ENCODE measurements around the gene USP6NL.

The USP6NL gene

GRCh38 chr10:11611248-11612020 lies at the start of gene USP6NL:
USP6NL (minus strand) TSS chr10:11611650; CDS start chr10:11597634, 14,016 bp downstream.
- Histone ChIP-seq H3K27ac (ENCODE audit: low read length) (peak within 1 kb of the TSS; percentile 86), H3K27me3 (ENCODE audit: insufficient read depth, low read length) (peaks cover 14% of the 10 kb centered on the region), H3K4me3 (ENCODE audit: low read length) (peak within 1 kb of the TSS; percentile 100)

GRCh38 chr10:11658801-11659368 lies 47.4 kb upstream of the USP6NL start:
- Histone ChIP-seq H3K27me3 (ENCODE audit: insufficient read depth, low read length) (no peaks in the 10 kb centered on the region), H3K4me1 (ENCODE audit: insufficient read depth, low read length) (no peaks in the 10 kb centered on the region), H3K9me3 (ENCODE audit: insufficient read depth, low read depth, low read length) (no peaks in the 10 kb centered on the region), H3K36me3 (ENCODE audit: insufficient read depth, low read depth, low read length) (no peaks in the 10 kb centered on the region), H3K27ac (ENCODE audit: low read length) (no peak overlapping the region), H3K4me3 (ENCODE audit: low read length) (no peak overlapping the region), H3K9ac (ENCODE audit: low read depth, low read length) (no peak overlapping the region)

More at GRCh38 chr10:11611248-11612020, at the start of gene USP6NL:
- Histone ChIP-seq H3K9ac (ENCODE audit: low read depth, low read length) (peak within 1 kb of the TSS; percentile 98), H3K4me1 (ENCODE audit: insufficient read depth, low read length) (peaks cover 23% of the 10 kb centered on the region), H3K36me3 (ENCODE audit: insufficient read depth, low read depth, low read length) (no peaks in the 10 kb centered on the region), H3K9me3 (ENCODE audit: insufficient read depth, low read depth, low read length) (no peaks in the 10 kb centered on the region)

GRCh38 chr10:11655836-11656235 lies 44.4 kb upstream of the USP6NL start:
- Histone ChIP-seq H3K9me3 (ENCODE audit: insufficient read depth, low read depth, low read length) (no peaks in the 10 kb centered on the region), H3K36me3 (ENCODE audit: insufficient read depth, low read depth, low read length) (no peaks in the 10 kb centered on the region), H3K27me3 (ENCODE audit: insufficient read depth, low read length) (no peaks in the 10 kb centered on the region), H3K27ac (ENCODE audit: low read length) (no peak overlapping the region), H3K9ac (ENCODE audit: low read depth, low read length) (no peak overlapping the region), H3K4me3 (ENCODE audit: low read length) (no peak overlapping the region), H3K4me1 (ENCODE audit: insufficient read depth, low read length) (no peaks in the 10 kb centered on the region)

DNA sequence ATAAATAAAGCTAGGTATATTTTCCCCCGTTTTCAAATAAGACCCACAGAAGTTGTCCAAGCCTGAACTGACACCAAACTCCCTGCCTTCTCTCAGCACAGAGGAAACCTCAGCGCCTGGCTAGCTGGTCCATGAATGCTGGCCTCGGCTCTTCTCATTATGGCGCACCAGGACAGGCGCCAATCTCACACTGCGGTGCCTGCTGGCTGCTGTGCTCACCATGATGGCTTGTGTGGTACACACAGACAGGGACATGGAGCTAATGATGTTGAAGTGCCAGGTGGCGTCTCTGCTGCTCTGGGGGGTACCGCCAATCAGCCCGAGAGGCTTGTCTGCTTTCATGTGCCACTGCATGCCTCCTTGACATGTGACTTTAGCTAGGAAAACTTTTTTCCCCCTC lies 43.2 kb upstream of the USP6NL start:
- no peak overlapping the region for H3K9ac ChIP-seq (ENCODE audit: low read depth, low read length)
- no peaks in the 10 kb centered on the region for H3K9me3 ChIP-seq (ENCODE audit: insufficient read depth, low read depth, low read length)
- H3K36me3 ChIP-seq (ENCODE audit: insufficient read depth, low read depth, low read length) = no peaks in the 10 kb centered on the region
- no peak overlapping the region for H3K4me3 ChIP-seq (ENCODE audit: low read length)
- no peaks in the 10 kb centered on the region for H3K27me3 ChIP-seq (ENCODE audit: insufficient read depth, low read length)
- no peak overlapping the region for H3K27ac ChIP-seq (ENCODE audit: low read length)
- no peaks in the 10 kb centered on the region; the same call in 1 of the 2 replicates for H3K4me1 ChIP-seq (ENCODE audit: insufficient read depth, low read length)

GRCh38 chr10:11653758-11654471 lies 42.5 kb upstream of the USP6NL start:
- H3K27me3 ChIP-seq (ENCODE audit: insufficient read depth, low read length) = no peaks in the 10 kb centered on the region
- no peak overlapping the region for H3K27ac ChIP-seq (ENCODE audit: low read length)
- H3K4me1 ChIP-seq (ENCODE audit: insufficient read depth, low read length) = no peaks in the 10 kb centered on the region; the same call in 1 of the 2 replicates
- H3K36me3 ChIP-seq (ENCODE audit: insufficient read depth, low read depth, low read length) = no peaks in the 10 kb centered on the region
- no peaks in the 10 kb centered on the region for H3K9me3 ChIP-seq (ENCODE audit: insufficient read depth, low read depth, low read length)
- H3K4me3 ChIP-seq (ENCODE audit: low read length) = no peak overlapping the region
- H3K9ac ChIP-seq (ENCODE audit: low read depth, low read length) = no peak overlapping the region

- Histone ChIP-seq H3K9ac (ENCODE audit: low read depth, low read length) (no peak overlapping the region), H3K27ac (ENCODE audit: low read length) (no peak overlapping the region), H3K9me3 (ENCODE audit: insufficient read depth, low read depth, low read length) (no peaks in the 10 kb centered on the region), H3K36me3 (ENCODE audit: insufficient read depth, low read depth, low read length) (no peaks in the 10 kb centered on the region), H3K4me1 (ENCODE audit: insufficient read depth, low read length) (no peaks in the 10 kb centered on the region; the same call in 1 of the 2 replicates), H3K4me3 (ENCODE audit: low read length) (no peak overlapping the region), H3K27me3 (ENCODE audit: insufficient read depth, low read length) (no peaks in the 10 kb centered on the region)
These were observed 36.2 kb upstream of the USP6NL start for GRCh38 chr10:11647676-11648075.

- Histone ChIP-seq H3K27me3 (ENCODE audit: insufficient read depth, low read length) (no peaks in the 10 kb centered on the region), H3K4me3 (ENCODE audit: low read length) (no peak overlapping the region), H3K9ac (ENCODE audit: low read depth, low read length) (no peak overlapping the region), H3K36me3 (ENCODE audit: insufficient read depth, low read depth, low read length) (no peaks in the 10 kb centered on the region), H3K27ac (ENCODE audit: low read length) (no peak overlapping the region), H3K4me1 (ENCODE audit: insufficient read depth, low read length) (no peaks in the 10 kb centered on the region; the same call in 1 of the 2 replicates), H3K9me3 (ENCODE audit: insufficient read depth, low read depth, low read length) (no peaks in the 10 kb centered on the region)
These were observed 35.0 kb upstream of the USP6NL start for GRCh38 chr10:11646450-11646849.

DNA sequence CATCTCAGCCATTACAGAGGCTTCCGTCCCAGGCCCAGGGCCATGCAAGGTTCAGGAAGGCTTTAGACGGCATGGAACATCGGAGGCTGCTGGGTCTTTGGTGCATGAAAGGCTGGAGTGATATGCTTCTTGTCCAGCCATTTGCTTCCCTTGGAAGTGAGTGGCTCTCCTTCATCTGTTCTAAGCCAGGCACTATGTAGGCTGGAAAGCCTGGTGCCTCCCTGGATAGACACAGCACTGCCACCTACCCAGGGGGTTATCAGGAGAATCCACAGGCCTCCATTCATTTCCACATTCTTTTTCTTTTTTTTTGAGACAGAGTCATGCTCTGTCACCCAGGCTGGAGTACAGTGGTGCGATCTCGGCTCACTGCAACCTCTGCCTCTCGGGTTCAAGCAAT lies 31.6 kb upstream of the USP6NL start:
- Histone ChIP-seq H3K9me3 (ENCODE audit: insufficient read depth, low read depth, low read length) (no peaks in the 10 kb centered on the region), H3K36me3 (ENCODE audit: insufficient read depth, low read depth, low read length) (no peaks in the 10 kb centered on the region), H3K27me3 (ENCODE audit: insufficient read depth, low read length) (no peaks in the 10 kb centered on the region), H3K4me1 (ENCODE audit: insufficient read depth, low read length) (no peaks in the 10 kb centered on the region), H3K27ac (ENCODE audit: low read length) (no peak overlapping the region), H3K9ac (ENCODE audit: low read depth, low read length) (no peak overlapping the region), H3K4me3 (ENCODE audit: low read length) (no peak overlapping the region)

DNA sequence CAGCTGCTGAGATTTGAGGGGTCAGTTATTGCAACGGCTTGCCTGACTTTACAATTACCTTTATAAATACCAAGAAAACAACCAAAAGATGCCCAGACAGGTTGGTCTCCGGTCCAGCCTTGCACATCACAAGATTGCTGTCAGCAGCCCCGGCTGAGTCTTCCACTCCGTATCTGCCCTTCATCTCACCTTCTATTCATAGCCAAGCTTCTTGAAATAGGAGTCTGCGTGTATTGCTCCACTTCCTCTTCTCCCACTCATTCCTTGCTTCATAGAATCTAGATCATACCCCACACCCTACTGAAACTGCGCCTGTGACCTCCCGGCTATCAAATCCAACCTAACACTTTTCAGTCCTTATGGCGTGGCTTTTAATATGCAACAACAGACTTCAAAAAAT lies 31.1 kb upstream of the USP6NL start:
- H3K9ac ChIP-seq (ENCODE audit: low read depth, low read length) = no peak overlapping the region
- no peaks in the 10 kb centered on the region for H3K36me3 ChIP-seq (ENCODE audit: insufficient read depth, low read depth, low read length)
- H3K27me3 ChIP-seq (ENCODE audit: insufficient read depth, low read length) = no peaks in the 10 kb centered on the region
- H3K9me3 ChIP-seq (ENCODE audit: insufficient read depth, low read depth, low read length) = no peaks in the 10 kb centered on the region
- no peak overlapping the region for H3K4me3 ChIP-seq (ENCODE audit: low read length)
- no peak overlapping the region for H3K27ac ChIP-seq (ENCODE audit: low read length)
- H3K4me1 ChIP-seq (ENCODE audit: insufficient read depth, low read length) = no peaks in the 10 kb centered on the region

DNA sequence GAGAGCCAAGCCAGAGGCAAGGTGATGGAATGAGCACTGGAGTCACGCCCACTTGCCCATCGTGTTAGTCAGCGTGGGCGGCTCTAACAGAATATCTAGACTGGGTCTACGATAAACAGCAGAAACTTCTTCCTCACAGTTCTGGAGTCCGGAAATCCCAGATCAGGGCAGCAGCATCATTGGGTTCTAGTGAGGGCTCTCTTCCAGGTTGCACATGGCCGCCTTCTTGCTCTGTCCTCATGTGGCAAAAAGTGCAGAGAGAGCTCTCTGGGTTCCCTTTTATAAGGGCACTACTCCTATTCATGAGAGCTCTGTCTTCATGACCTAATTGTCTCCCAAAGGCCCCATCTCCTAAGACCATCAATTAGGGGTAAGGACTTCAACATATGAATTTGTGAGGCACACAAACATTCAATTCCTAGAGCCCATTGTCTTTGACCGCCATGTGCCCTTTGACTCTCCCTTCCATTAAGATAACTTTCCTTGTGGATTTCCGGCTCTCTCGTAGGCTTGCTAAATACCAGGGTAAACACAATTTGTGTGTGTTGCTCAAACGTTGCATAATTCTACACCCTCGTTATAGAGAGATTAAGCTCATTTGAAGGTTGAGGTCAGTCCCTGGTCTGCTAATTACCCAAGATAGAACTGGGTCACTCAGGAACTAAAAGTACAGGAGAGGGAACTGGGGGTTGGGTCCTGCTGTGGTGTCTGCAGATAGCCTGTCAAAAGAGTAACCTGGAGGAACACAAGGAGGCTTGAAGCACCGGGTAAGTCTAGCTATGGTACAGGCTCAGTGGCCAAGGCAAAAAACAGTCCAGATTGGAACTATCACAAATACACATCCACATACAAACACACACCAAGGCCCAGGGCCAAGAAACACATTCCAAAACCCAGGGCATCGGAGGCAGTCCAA lies 28.7 kb upstream of the USP6NL start:
- no peaks in the 10 kb centered on the region for H3K27me3 ChIP-seq (ENCODE audit: insufficient read depth, low read length)
- H3K9ac ChIP-seq (ENCODE audit: low read depth, low read length) = no peak overlapping the region
- no peak overlapping the region for H3K27ac ChIP-seq (ENCODE audit: low read length)
- no peak overlapping the region for H3K4me3 ChIP-seq (ENCODE audit: low read length)
- H3K4me1 ChIP-seq (ENCODE audit: insufficient read depth, low read length) = no peaks in the 10 kb centered on the region
- no peaks in the 10 kb centered on the region for H3K36me3 ChIP-seq (ENCODE audit: insufficient read depth, low read depth, low read length)
- H3K9me3 ChIP-seq (ENCODE audit: insufficient read depth, low read depth, low read length) = no peaks in the 10 kb centered on the region

GRCh38 chr10:11639362-11639761 lies 27.9 kb upstream of the USP6NL start:
- Histone ChIP-seq H3K4me1 (ENCODE audit: insufficient read depth, low read length) (no peaks in the 10 kb centered on the region), H3K9me3 (ENCODE audit: insufficient read depth, low read depth, low read length) (no peaks in the 10 kb centered on the region), H3K27me3 (ENCODE audit: insufficient read depth, low read length) (no peaks in the 10 kb centered on the region), H3K9ac (ENCODE audit: low read depth, low read length) (no peak overlapping the region), H3K4me3 (ENCODE audit: low read length) (no peak overlapping the region), H3K36me3 (ENCODE audit: insufficient read depth, low read depth, low read length) (no peaks in the 10 kb centered on the region), H3K27ac (ENCODE audit: low read length) (no peak overlapping the region)
